PC-3 (cell line): ENCODE results near the gene FBXL4.

Experiments
- EZH2 ChIP-seq: fragments of 300-600 bp; sonication (generic); IDR thresholded peaks from one replicate; pipeline ENCODE4 v1.6.1; 2017; ENCODE audit warnings: antibody characterized with exemption, mild to moderate bottlenecking, low read length; ENCODE audit not compliant: unreplicated experiment
- EZH2phosphoT487 ChIP-seq: fragments of 300-600 bp; sonication (generic); IDR thresholded peaks from 2 replicates; pipeline ENCODE4 v1.6.1; 2018; ENCODE audit warnings: mild to moderate bottlenecking, antibody characterized with exemption, low read length, borderline replicate concordance
- TF ChIP-seq, protein P1 (sequence below): fragments of 300-600 bp; sonication (generic); conservative IDR thresholded peaks from 2 replicates; pipeline ENCODE4 v1.5.1; 2017; ENCODE audit warnings: antibody characterized with exemption, low read depth, mild to moderate bottlenecking, low read length

DNA sequence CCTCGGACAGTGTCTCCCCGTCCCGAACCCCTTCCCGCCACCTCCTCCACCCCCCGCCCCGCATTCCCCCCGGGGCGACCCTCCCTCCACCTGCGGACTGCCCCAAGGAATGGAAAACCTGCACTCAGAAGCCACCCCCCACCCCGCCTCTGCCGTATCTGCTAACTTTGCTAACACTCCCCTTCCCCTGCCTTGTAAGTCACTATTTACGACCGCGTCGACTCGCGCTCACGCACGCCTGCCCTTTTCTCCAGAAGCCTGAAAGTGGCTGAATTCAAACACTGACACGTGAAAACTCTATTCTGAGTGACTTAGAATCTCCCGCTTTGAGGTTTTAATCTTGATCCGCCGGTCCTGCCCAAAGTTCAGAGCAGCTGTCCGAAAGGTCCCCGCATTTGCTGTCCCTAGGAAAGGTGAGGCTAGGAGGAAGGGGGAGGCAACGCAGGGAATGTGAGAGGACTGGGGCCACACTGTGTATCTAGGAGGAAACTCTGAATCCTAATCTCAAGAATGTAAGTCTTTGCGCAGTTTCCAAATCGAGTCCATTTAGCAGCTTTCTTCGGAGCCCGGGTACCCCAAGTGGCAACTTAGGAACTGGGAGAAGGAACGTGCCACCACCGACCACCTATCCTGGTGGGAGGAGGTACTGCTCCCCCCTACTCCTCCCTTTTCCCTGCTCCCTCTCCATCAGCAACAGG is 122.7 kb downstream of the FBXL4 start:
- TF ChIP-seq, protein P1, sequence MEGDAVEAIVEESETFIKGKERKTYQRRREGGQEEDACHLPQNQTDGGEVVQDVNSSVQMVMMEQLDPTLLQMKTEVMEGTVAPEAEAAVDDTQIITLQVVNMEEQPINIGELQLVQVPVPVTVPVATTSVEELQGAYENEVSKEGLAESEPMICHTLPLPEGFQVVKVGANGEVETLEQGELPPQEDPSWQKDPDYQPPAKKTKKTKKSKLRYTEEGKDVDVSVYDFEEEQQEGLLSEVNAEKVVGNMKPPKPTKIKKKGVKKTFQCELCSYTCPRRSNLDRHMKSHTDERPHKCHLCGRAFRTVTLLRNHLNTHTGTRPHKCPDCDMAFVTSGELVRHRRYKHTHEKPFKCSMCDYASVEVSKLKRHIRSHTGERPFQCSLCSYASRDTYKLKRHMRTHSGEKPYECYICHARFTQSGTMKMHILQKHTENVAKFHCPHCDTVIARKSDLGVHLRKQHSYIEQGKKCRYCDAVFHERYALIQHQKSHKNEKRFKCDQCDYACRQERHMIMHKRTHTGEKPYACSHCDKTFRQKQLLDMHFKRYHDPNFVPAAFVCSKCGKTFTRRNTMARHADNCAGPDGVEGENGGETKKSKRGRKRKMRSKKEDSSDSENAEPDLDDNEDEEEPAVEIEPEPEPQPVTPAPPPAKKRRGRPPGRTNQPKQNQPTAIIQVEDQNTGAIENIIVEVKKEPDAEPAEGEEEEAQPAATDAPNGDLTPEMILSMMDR = no peak
- TF ChIP-seq EZH2phosphoT487 = no peak
- TF ChIP-seq EZH2 = no peak
